Memory B cell (primary cell): Measurements from ENCODE around the gene CMIP.

ENCODE experiments used
- ATAC-seq: fragments of 150-1000 bp; cut with Tn5 transposase; 2 replicates; pipeline ENCODE4 v1.10.0; 2021; ENCODE audit warnings: low read depth, mild to moderate bottlenecking, moderate library complexity
- DNase-seq, 2 donors: peaks; one replicate each; pipeline ENCODE4 v3.0.0; 2022; ENCODE audit warnings: low spot score in 2 of 2
- H3K27ac Mint-ChIP-seq: one replicate; pipeline ENCODE4 v1.8.0; 2022; ENCODE audit warnings: mild to moderate bottlenecking, moderate library complexity, mixed read lengths
- H3K27me3 Mint-ChIP-seq: one replicate; pipeline ENCODE4 v1.8.0; 2022; ENCODE audit warnings: mixed read lengths
- H3K36me3 Mint-ChIP-seq: one replicate; pipeline ENCODE4 v1.8.0; 2022; ENCODE audit warnings: mild to moderate bottlenecking, mixed read lengths
- H3K4me1 Mint-ChIP-seq: one replicate; pipeline ENCODE4 v1.8.0; 2022; ENCODE audit warnings: mixed read lengths
- H3K4me3 Mint-ChIP-seq: one replicate; pipeline ENCODE4 v1.8.0; 2022; ENCODE audit warnings: mild to moderate bottlenecking, moderate library complexity, mixed read lengths
- H3K9me3 Mint-ChIP-seq: one replicate; pipeline ENCODE4 v1.8.0; 2022; ENCODE audit warnings: mixed read lengths

Gene CMIP

DNA sequence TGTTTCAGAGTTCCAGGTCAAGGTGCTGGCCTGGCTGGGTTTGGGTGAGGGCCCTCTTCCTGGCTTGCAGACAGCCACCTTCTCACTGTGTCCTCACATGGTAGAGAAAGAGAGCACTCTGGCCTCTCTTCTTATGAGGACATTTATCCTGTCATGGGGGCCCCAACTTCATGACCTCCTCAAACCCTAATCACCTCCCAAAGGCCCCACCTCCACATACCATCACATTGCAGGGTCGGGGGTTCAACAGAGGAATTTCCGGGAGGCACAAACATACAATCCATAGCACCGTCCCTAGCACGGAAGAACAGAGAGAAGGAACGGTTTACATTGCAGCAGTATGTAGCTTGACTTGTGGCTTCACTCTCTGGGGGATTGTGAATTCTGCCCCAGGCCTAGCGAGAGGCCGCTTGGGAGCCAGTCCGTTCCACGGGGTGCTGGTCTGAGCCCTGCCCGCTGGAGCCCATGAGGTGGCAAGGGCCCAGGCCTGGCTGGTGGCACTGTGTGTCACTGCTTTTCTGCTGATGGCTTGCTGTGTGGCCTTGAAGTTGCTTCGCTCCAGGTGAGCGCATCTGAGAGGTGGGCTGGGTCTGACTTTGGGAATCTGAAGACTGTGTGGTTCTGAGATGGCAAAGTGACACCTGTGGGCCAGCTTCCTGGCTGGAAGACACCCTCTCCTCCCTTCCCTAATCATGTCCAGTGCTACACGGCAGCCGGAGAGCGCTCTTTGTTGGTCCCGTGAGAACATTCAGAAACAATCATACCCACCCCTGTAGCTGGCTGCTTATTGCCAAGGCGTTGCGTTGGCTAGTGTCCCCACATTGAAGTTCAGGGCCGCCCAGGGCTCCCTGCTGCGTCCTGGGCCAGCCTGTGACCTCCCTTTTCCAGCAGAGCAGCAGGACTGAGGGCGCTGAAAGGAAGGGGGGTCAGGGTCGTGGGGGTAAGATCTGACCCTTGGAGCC lies 98.3 kb downstream of the CMIP start:
- H3K27ac Mint-ChIP-seq = peak overlapping the region; percentile 36
- H3K9me3 Mint-ChIP-seq = no peaks in the 10 kb centered on the region
- no peak overlapping the region for H3K4me3 Mint-ChIP-seq
- peaks cover 33% of the 10 kb centered on the region for H3K4me1 Mint-ChIP-seq
- no peaks in the 10 kb centered on the region for H3K27me3 Mint-ChIP-seq
- ATAC-seq (no peak), DNase-seq (no peak)
- peaks cover 2% of the 10 kb centered on the region for H3K36me3 Mint-ChIP-seq

- peaks cover 33% of the 10 kb centered on the region for H3K4me1 Mint-ChIP-seq
- no peaks in the 10 kb centered on the region for H3K27me3 Mint-ChIP-seq
- no peak overlapping the region for H3K4me3 Mint-ChIP-seq
- H3K36me3 Mint-ChIP-seq = peaks cover 2% of the 10 kb centered on the region
- ATAC-seq = no peak
- DNase-seq = no peak
- peak overlapping the region; percentile 46 for H3K27ac Mint-ChIP-seq
- H3K9me3 Mint-ChIP-seq = no peaks in the 10 kb centered on the region
These were observed 99.0 kb downstream of the CMIP start for GRCh38 chr16:81543571-81543970.

DNA sequence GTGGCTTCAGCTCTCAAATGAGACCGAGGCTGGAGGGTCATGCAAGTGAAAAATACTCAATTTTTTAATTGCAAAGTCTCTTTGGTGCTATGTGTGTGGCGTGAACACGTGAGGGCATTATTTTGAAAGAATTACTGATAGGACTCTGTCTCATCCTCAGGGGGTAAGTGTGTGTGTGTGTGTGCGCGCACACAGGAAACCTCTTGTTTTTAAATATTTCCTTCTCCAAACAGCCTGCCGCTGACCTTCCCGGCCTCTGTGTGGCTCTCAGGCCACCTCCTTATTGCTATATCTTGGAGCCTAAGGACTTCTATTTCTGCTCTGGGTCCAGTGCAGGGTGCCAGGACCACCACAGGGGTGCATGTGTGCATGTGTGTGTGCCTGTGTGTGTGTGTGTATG lies 99.7 kb downstream of the CMIP start:
- no peak for ATAC-seq
- Mint-ChIP-seq H3K4me3 (no peak overlapping the region), H3K36me3 (peaks cover 2% of the 10 kb centered on the region), H3K27me3 (no peaks in the 10 kb centered on the region), H3K9me3 (no peaks in the 10 kb centered on the region), H3K27ac (no peak overlapping the region), H3K4me1 (peaks cover 38% of the 10 kb centered on the region)
- no peak for DNase-seq

DNA sequence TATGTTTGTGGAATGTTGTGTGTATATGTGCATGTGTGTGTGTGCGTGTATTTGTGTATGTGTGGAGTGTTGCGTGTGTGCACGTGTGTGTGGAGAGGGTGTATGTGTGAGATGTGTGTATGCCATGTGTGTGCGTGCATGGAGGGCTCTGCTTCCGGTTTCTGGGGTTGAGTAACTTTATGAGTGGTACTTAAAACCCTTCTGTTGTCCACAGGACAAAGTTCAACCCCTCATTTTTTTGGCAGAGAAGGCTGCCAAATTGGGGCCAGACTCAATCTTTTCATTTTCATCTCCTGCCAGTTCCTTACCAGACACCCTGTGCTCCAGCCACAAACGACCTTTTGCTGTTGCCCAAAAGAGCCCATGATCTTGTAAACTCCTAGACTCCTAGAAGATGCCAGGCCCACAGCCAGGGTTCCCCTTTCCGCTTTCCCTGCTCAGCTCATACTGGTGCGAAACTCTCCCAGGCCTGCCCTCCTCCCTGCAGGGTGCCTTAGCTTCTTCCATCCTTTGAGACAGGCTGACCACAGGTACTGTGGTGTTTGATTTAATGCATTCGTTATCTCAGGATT lies 100.2 kb downstream of the CMIP start:
- ATAC-seq = no peak
- H3K27ac Mint-ChIP-seq = peak overlapping the region; percentile 62
- no peaks in the 10 kb centered on the region for H3K9me3 Mint-ChIP-seq
- no peak for DNase-seq
- H3K4me1 Mint-ChIP-seq = peaks cover 37% of the 10 kb centered on the region
- H3K27me3 Mint-ChIP-seq = no peaks in the 10 kb centered on the region
- no peak overlapping the region for H3K4me3 Mint-ChIP-seq
- no peaks in the 10 kb centered on the region for H3K36me3 Mint-ChIP-seq

- Mint-ChIP-seq H3K27ac (peak overlapping the region; percentile 62), H3K4me3 (no peak overlapping the region), H3K36me3 (peaks cover under 1% of the 10 kb centered on the region), H3K27me3 (no peaks in the 10 kb centered on the region), H3K9me3 (no peaks in the 10 kb centered on the region), H3K4me1 (peaks cover 40% of the 10 kb centered on the region)
- DNase-seq (no peak), ATAC-seq (no peak)
These were observed 101.1 kb downstream of the CMIP start for GRCh38 chr16:81545470-81546250.

DNA sequence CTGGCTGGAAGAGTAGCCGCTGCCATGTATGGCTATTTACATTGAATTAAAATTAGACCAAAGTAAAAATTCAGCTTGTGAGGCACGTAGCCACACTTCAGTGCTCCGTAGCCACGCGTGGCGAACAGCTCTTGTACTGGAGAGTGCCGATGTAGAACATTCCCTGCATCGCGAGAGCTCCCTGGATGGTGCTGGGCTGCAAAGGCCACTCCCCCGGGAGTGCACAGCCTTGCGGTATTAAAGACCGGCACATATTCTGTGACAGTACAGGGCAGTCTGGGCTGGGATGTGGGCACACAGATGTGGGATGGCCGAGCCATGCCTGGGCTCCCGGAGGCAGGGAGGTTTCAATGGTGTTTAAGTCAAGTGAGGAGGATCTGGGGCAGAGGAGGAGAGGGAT lies 102.2 kb downstream of the CMIP start:
- H3K4me1 Mint-ChIP-seq = peaks cover 42% of the 10 kb centered on the region
- no peak for DNase-seq

DNA sequence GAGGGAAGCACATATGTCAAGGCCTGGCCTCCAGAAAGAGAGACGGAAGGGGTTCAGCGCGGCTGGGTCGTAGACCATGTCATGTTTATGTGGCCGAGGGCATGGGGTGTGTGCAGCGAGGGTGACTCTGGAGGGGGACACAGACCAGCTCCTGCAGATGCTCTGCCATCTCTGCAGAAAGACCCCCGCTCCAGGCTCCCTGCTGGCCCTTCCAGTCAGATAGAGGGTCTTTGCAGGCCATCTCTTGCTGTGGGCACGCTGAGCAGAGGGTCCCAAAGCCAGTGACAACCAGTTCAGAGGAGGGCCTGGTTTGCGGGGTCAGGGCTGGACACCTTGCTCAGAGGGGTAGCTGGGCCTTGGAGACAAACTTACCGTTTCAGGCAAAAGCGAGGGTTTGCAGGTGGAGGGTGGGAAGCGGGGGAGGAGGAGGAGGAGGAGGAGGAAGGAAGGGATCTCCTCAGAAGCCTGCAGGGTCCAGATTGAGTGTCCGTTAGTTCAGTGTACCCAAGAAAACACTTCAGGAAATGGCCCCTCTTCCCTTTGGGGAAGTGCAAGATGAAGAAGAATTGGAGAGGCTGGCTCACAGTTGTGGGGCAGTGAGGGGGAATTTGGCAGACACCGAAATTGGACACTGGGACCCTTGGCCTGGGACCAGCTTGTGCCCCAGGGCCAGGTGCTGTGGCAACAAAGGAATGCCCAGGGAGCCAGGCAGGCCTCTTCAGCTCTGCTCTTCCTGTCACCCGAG lies 102.8 kb downstream of the CMIP start:
- H3K27ac Mint-ChIP-seq = peak overlapping the region; percentile 36

More for the DNA sequence above, 102.2 kb downstream of the CMIP start:
- peak overlapping the region; percentile 36 for H3K27ac Mint-ChIP-seq
- H3K4me3 Mint-ChIP-seq = no peak overlapping the region
- no peak for ATAC-seq
- H3K27me3 Mint-ChIP-seq = no peaks in the 10 kb centered on the region
- peaks cover 8% of the 10 kb centered on the region for H3K36me3 Mint-ChIP-seq
- H3K9me3 Mint-ChIP-seq = no peaks in the 10 kb centered on the region

GRCh38 chr16:81547939-81548216 lies 103.3 kb downstream of the CMIP start:
- Mint-ChIP-seq H3K27me3 (no peaks in the 10 kb centered on the region), H3K36me3 (peaks cover 14% of the 10 kb centered on the region), H3K9me3 (no peaks in the 10 kb centered on the region), H3K27ac (no peak overlapping the region), H3K4me3 (no peak overlapping the region), H3K4me1 (peaks cover 41% of the 10 kb centered on the region)
- DNase-seq (no peak), ATAC-seq (no peak)

More for the DNA sequence above, 102.8 kb downstream of the CMIP start:
- no peaks in the 10 kb centered on the region for H3K27me3 Mint-ChIP-seq
- ATAC-seq (no peak), DNase-seq (no peak)
- peaks cover 40% of the 10 kb centered on the region for H3K4me1 Mint-ChIP-seq
- no peaks in the 10 kb centered on the region for H3K9me3 Mint-ChIP-seq
- peaks cover 10% of the 10 kb centered on the region for H3K36me3 Mint-ChIP-seq
- H3K4me3 Mint-ChIP-seq = no peak overlapping the region

GRCh38 chr16:81548551-81548875 lies 103.9 kb downstream of the CMIP start:
- peaks cover 14% of the 10 kb centered on the region for H3K36me3 Mint-ChIP-seq
- H3K27me3 Mint-ChIP-seq = no peaks in the 10 kb centered on the region
- DNase-seq = no peak
- no peak for ATAC-seq
- H3K4me1 Mint-ChIP-seq = peaks cover 37% of the 10 kb centered on the region
- H3K4me3 Mint-ChIP-seq = no peak overlapping the region
- no peak overlapping the region for H3K27ac Mint-ChIP-seq
- H3K9me3 Mint-ChIP-seq = no peaks in the 10 kb centered on the region

DNA sequence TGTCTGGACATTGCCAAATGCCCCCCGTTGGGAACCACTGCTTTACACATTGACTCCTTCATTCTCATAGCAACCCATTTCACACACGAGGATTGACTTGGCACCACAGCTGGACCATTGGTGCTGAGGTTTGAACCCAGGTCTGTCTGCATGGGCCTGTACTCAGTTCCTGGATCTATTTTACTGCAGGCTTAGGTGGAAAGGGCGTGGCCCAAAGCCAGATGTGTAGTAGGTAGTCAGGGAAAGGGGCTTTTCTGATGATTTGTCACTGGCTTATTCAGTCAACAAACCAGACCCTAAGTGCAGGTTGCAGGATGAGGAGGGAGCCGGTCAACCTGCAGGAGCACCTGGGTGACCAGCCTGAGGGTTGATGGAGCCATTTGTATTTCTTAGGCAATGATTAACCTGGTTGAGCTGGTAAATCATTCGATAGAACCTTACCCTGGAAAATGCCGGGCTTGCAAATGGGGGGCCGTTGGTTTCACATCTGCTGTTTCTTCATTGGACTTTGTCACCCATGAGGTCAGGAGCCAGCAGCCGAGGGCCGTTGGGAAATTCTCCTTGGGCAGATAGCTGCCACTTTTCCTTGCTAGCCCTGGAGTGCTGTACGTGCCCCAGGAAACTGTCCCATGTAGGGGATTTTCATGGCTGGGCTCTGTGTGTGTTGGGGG lies 104.4 kb downstream of the CMIP start:
- DNase-seq = no peak
- Mint-ChIP-seq H3K36me3 (peaks cover 14% of the 10 kb centered on the region), H3K27ac (no peak overlapping the region), H3K9me3 (no peaks in the 10 kb centered on the region), H3K4me3 (no peak overlapping the region), H3K27me3 (no peaks in the 10 kb centered on the region), H3K4me1 (peaks cover 32% of the 10 kb centered on the region)
- no peak for ATAC-seq

GRCh38 chr16:81549547-81550431 lies 105.2 kb downstream of the CMIP start:
- no peak overlapping the region for H3K27ac Mint-ChIP-seq
- peaks cover 15% of the 10 kb centered on the region for H3K36me3 Mint-ChIP-seq
- H3K9me3 Mint-ChIP-seq = no peaks in the 10 kb centered on the region
- no peaks in the 10 kb centered on the region for H3K27me3 Mint-ChIP-seq
- H3K4me3 Mint-ChIP-seq = no peak overlapping the region
- DNase-seq (no peak), ATAC-seq (no peak)
- H3K4me1 Mint-ChIP-seq = peaks cover 29% of the 10 kb centered on the region

DNA sequence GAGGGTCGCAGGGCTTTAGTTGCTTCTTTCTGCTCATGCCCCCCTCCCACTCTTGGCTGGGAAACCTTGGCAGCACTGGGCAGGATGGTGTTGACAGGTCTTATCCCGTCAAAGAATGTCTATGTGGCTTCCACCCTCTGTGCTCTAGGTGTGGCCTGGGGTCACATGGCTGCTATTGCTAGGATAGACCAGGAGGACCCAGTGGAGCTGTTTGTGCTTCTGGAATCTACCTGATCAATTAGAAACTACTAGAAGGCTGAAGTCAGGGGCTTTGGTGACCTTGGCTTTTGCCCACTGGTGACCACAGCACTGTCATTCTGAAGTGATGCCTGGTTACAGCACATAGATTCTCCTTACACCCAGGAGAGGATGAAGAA lies 105.8 kb downstream of the CMIP start:
- DNase-seq (no peak), ATAC-seq (no peak)
- Mint-ChIP-seq H3K4me3 (no peak overlapping the region), H3K36me3 (peaks cover 15% of the 10 kb centered on the region), H3K27me3 (no peaks in the 10 kb centered on the region), H3K27ac (no peak overlapping the region), H3K9me3 (no peaks in the 10 kb centered on the region), H3K4me1 (peaks cover 26% of the 10 kb centered on the region)
